Measurements from ENCODE around the gene PI4K2B. TPM values are rescaled to one million over a fixed set of nuclear protein-coding genes. Genes with fewer than 3 reads are reported as not detected.

Gene PI4K2B
- total RNA-seq, 1 experiment from 2014 or later, result 19.3 TPM

- H2AFZ ChIP-seq (ENCODE audit: low read depth, low read length, poor library complexity, severe bottlenecking), result no peak overlapping the region
- POLR2A ChIA-PET, result interaction anchor here (1.2 kb wide), 1 partner anchor 8 kb away, joined by 4 read pairs; no protein-coding TSS in a partner anchor
Measured at GRCh38 chr4:25212822-25213221, 21.0 kb upstream of the PI4K2B start.

DNA sequence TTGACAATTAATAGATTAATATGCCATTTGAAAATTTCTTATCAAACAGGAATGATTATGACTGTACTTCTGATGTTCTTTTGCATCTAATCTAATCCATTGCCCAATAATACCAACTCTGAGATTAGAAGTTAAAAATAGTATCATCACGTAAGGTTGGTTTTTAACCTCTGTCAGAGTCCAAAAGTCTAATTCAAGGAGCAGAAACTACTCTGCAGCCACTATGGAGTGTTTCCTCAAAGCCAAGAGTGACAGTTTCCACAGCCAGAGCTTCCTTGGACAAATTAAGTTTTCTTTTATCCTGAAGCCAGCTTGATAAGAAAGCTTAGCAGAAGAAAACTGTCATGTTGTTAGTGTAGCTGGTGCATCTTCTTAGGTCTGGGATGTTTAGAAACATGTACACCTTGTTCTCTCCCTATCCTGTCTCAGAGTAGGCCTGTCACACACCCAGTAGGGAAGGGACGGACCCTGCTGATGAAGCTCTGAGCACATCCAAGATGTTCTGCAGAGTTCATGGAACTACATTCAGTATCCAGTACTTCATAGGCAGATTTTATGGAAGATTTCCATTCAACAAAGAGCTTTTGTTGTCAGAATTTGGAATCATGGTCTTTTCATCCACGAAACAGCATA is 20.4 kb upstream of the PI4K2B start:
- Histone ChIP-seq H3K9me3 (ENCODE audit: control insufficient read depth in 1 of 2, insufficient read depth in 1 of 2, low read depth in 1 of 2, low read length in 2 of 2) (no peaks in the 10 kb centered on the region), H3K9ac (ENCODE audit: low read length) (no peak overlapping the region), H4K20me1 (ENCODE audit: insufficient read depth) (no peaks in the 10 kb centered on the region), H3K27me3 (ENCODE audit: insufficient read depth, low read length) (no peaks in the 10 kb centered on the region), H3K4me1 (ENCODE audit: control insufficient read depth in 1 of 2, insufficient read depth in 2 of 2, low read length in 2 of 2) (peaks cover 0 to 4% of the 10 kb centered on the region in 2 experiments; a peak in 1 of 4 replicates), H3K9me2 (ENCODE audit: insufficient read depth) (no peaks in the 10 kb centered on the region), H3K79me2 (ENCODE audit: insufficient read depth, low read length) (no peaks in the 10 kb centered on the region), H3K27ac (ENCODE audit: low read depth, low read length) (no peak overlapping the region), H3K4me3 (replicated peaks in 1 of 2; ENCODE audit: low read depth in 1 of 2, low read length in 2 of 2) (no peak overlapping the region), H3K36me3 (ENCODE audit: control insufficient read depth in 1 of 2, insufficient read depth in 2 of 2, low read length in 2 of 2) (no peaks in the 10 kb centered on the region), H3K4me2 (ENCODE audit: low read length) (no peak overlapping the region), H2AFZ (ENCODE audit: low read depth, low read length, poor library complexity, severe bottlenecking) (no peak overlapping the region)
- CTCF ChIA-PET, result no interaction called here
- TF ChIP-seq EZH2 (IDR thresholded peaks at IDR 0.05), result no peak
- no peak for TF ChIP-seq TCF7L2 (IDR thresholded peaks at IDR 0.05; ENCODE audit: borderline replicate concordance, extremely low read depth, insufficient read depth, insufficient read length)
- TF ChIP-seq SIN3A (IDR thresholded peaks at IDR 0.05; ENCODE audit: low read depth), result no peak
- no peak for TF ChIP-seq RAD21 (IDR thresholded peaks at IDR 0.05; ENCODE audit: low read depth)
- no peak for TF ChIP-seq SRF (IDR thresholded peaks at IDR 0.05; ENCODE audit: low read depth)
- TF ChIP-seq ELF1 (IDR thresholded peaks at IDR 0.05; ENCODE audit: borderline replicate concordance, low read depth), result no peak
- TF ChIP-seq CTCF (IDR thresholded peaks at IDR 0.05 in 2 of 3, conservative IDR thresholded peaks at IDR 0.05 in 1 of 3; ENCODE audit: borderline replicate concordance in 1 of 3, insufficient read depth in 1 of 3, low read depth in 2 of 3, low read length in 2 of 3), result no peak
- TF ChIP-seq ZFX (IDR thresholded peaks at IDR 0.05), result no peak
- no peak for TF ChIP-seq YY1 (IDR thresholded peaks at IDR 0.05; ENCODE audit: extremely low read depth, insufficient replicate concordance, low read depth, low read length)
- no peak for TF ChIP-seq CEBPB (IDR thresholded peaks at IDR 0.05; ENCODE audit: low read depth)
- TF ChIP-seq JUND (IDR thresholded peaks at IDR 0.05), result no peak
- TF ChIP-seq, protein P1, sequence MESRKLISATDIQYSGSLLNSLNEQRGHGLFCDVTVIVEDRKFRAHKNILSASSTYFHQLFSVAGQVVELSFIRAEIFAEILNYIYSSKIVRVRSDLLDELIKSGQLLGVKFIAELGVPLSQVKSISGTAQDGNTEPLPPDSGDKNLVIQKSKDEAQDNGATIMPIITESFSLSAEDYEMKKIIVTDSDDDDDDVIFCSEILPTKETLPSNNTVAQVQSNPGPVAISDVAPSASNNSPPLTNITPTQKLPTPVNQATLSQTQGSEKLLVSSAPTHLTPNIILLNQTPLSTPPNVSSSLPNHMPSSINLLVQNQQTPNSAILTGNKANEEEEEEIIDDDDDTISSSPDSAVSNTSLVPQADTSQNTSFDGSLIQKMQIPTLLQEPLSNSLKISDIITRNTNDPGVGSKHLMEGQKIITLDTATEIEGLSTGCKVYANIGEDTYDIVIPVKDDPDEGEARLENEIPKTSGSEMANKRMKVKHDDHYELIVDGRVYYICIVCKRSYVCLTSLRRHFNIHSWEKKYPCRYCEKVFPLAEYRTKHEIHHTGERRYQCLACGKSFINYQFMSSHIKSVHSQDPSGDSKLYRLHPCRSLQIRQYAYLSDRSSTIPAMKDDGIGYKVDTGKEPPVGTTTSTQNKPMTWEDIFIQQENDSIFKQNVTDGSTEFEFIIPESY (IDR thresholded peaks at IDR 0.05; ENCODE audit: extremely low read depth, insufficient replicate concordance, low read length), result no peak
- no peak for TF ChIP-seq EZH2phosphoT487 (IDR thresholded peaks at IDR 0.05; ENCODE audit: borderline replicate concordance)
- no peak for TF ChIP-seq ZNF274 (IDR thresholded peaks at IDR 0.05; ENCODE audit: low read depth, low read length)
- TF ChIP-seq, protein P2, sequence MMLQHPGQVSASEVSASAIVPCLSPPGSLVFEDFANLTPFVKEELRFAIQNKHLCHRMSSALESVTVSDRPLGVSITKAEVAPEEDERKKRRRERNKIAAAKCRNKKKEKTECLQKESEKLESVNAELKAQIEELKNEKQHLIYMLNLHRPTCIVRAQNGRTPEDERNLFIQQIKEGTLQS (IDR thresholded peaks at IDR 0.05), result no peak
- no peak for TF ChIP-seq POLR2A (IDR thresholded peaks at IDR 0.05; ENCODE audit: borderline replicate concordance, extremely low read depth, insufficient read depth, insufficient read length)
- no peak for TF ChIP-seq FOSL1 (IDR thresholded peaks at IDR 0.05; ENCODE audit: low read depth)
- RAD21 ChIA-PET (ENCODE audit: low non-redundant PET in 1 of 2, low total read pairs in 2 of 2, uncharacterized antibody in 2 of 2, unreplicated experiment in 2 of 2), result no interaction called here
- POLR2A ChIA-PET, result interaction anchor here (1.2 kb wide), 1 partner anchor 9 kb away, joined by 4 read pairs; no protein-coding TSS in a partner anchor
- intact Hi-C loops (cut with micrococcal nuclease), result no loop called here
- BruUV-seq (replicated peaks), result no TSS peak
- ATAC-seq, result no peak
- DNase-seq (ENCODE audit: low read depth, low spot score), result no peak

More at GRCh38 chr4:25212822-25213221, 21.0 kb upstream of the PI4K2B start:
- RAD21 ChIA-PET (ENCODE audit: low non-redundant PET in 1 of 2, low total read pairs in 2 of 2, uncharacterized antibody in 2 of 2, unreplicated experiment in 2 of 2), result no interaction called here
- no peak overlapping the region for H3K9ac ChIP-seq (ENCODE audit: low read length)
- H3K27ac ChIP-seq (ENCODE audit: low read depth, low read length), result no peak overlapping the region
- H3K4me3 ChIP-seq (replicated peaks in 1 of 2; ENCODE audit: low read depth in 1 of 2, low read length in 2 of 2), result no peak overlapping the region
- peaks cover 0 to 4% of the 10 kb centered on the region in 2 experiments; a peak in 1 of 4 replicates for H3K4me1 ChIP-seq (ENCODE audit: control insufficient read depth in 1 of 2, insufficient read depth in 2 of 2, low read length in 2 of 2)
- H3K9me2 ChIP-seq (ENCODE audit: insufficient read depth), result no peaks in the 10 kb centered on the region
- TF ChIP-seq EZH2phosphoT487 (IDR thresholded peaks at IDR 0.05; ENCODE audit: borderline replicate concordance) (no peak), RAD21 (IDR thresholded peaks at IDR 0.05; ENCODE audit: low read depth) (no peak)
- BruUV-seq (replicated peaks), result no TSS peak
- H3K9me3 ChIP-seq (ENCODE audit: control insufficient read depth in 1 of 2, insufficient read depth in 1 of 2, low read depth in 1 of 2, low read length in 2 of 2), result no peaks in the 10 kb centered on the region
- no peak for DNase-seq (ENCODE audit: low read depth, low spot score)
- CTCF ChIA-PET, result no interaction called here
- intact Hi-C loops (cut with micrococcal nuclease), result no loop called here
- H3K4me2 ChIP-seq (ENCODE audit: low read length), result no peak overlapping the region
- no peaks in the 10 kb centered on the region for H4K20me1 ChIP-seq (ENCODE audit: insufficient read depth)
- no peak for ATAC-seq
- H3K27me3 ChIP-seq (ENCODE audit: insufficient read depth, low read length), result no peaks in the 10 kb centered on the region
- H3K36me3 ChIP-seq (ENCODE audit: control insufficient read depth in 1 of 2, insufficient read depth in 2 of 2, low read length in 2 of 2), result no peaks in the 10 kb centered on the region
- no peaks in the 10 kb centered on the region for H3K79me2 ChIP-seq (ENCODE audit: insufficient read depth, low read length)
